ENCODE results near the gene CXXC5. TPM values are rescaled to one million over a fixed set of nuclear protein-coding genes. Genes with fewer than 3 reads are reported as not detected.

Gene CXXC5
- total and polyA plus RNA-seq, 8 donors = 18.3 to 101 (median 26.5) TPM

- peak overlapping the region; percentile 77 to 92 (median 86) for H3K27ac ChIP-seq
- WGBS, 5 donors = 61 to 66% (median 64%) methylated on average over 21 of the region's 21 CpGs
- intact Hi-C loops (cut with DNase I; ENCODE audit: low total_unique reads) = loop anchor here (10.0 kb wide), 1 partner anchor 68 kb away; no protein-coding TSS in a partner anchor
- no peak for TF ChIP-seq POLR2A (IDR thresholded peaks at IDR 0.05)
- no peak for TF ChIP-seq EP300 (IDR thresholded peaks at IDR 0.05)
- no peak for TF ChIP-seq POLR2AphosphoS5 (IDR thresholded peaks at IDR 0.05)
- no peak for TF ChIP-seq CTCF (IDR thresholded peaks at IDR 0.05)
- H3K27me3 ChIP-seq = peaks cover 0 to 19% (median 11%) of the 10 kb centered on the region in 3 donors
- H3K9me3 ChIP-seq = no peaks in the 10 kb centered on the region
- no peaks in the 10 kb centered on the region for H3K36me3 ChIP-seq
- H3K4me1 ChIP-seq = peaks cover 34 to 64% (median 51%) of the 10 kb centered on the region in 4 donors
- DNase-seq = peak in 1 of 2 donors; percentile 42
- peak overlapping the region; percentile 30 to 50 (median 41) for H3K4me3 ChIP-seq
Observed at GRCh38 chr5:139696167-139696893, 48.2 kb downstream of the CXXC5 start.

- peak overlapping the region; percentile 30 to 50 (median 41) for H3K4me3 ChIP-seq
- peak; percentile 63 to 95 for DNase-seq
Observed at GRCh38 chr5:139696894-139697658, 48.9 kb downstream of the CXXC5 start.

GRCh38 chr5:139698490-139699146 lies 50.5 kb downstream of the CXXC5 start:
- no peak overlapping the region for H3K4me3 ChIP-seq
- H3K27ac ChIP-seq = peak overlapping the region; percentile 20 to 92 (median 86)
- peak; percentile 87 to 96 for DNase-seq
- no peaks in the 10 kb centered on the region for H3K9me3 ChIP-seq
- TF ChIP-seq CTCF (IDR thresholded peaks at IDR 0.05) (no peak), EP300 (IDR thresholded peaks at IDR 0.05) (no peak), POLR2A (IDR thresholded peaks at IDR 0.05) (no peak), POLR2AphosphoS5 (IDR thresholded peaks at IDR 0.05) (peak in 1 of 3 donors; percentile 49)
- peaks cover 0 to 19% (median 11%) of the 10 kb centered on the region in 3 donors for H3K27me3 ChIP-seq
- intact Hi-C loops (cut with DNase I; ENCODE audit: low total_unique reads) = loop anchor here (10.0 kb wide), 1 partner anchor 66 kb away; no protein-coding TSS in a partner anchor
- peaks cover 36 to 52% (median 45%) of the 10 kb centered on the region in 4 donors for H3K4me1 ChIP-seq
- H3K36me3 ChIP-seq = no peaks in the 10 kb centered on the region
- WGBS, 5 donors = 12 to 27% (median 15%) methylated on average over 12 to 13 of the region's 13 CpGs

More at GRCh38 chr5:139696894-139697658, 48.9 kb downstream of the CXXC5 start:
- WGBS, 5 donors = 0 to 6% (median 2%) methylated on average over 19 to 55 of the region's 55 CpGs
- peaks cover 36 to 65% (median 51%) of the 10 kb centered on the region in 4 donors for H3K4me1 ChIP-seq
- peaks cover 0 to 19% (median 11%) of the 10 kb centered on the region in 3 donors for H3K27me3 ChIP-seq
- intact Hi-C loops (cut with DNase I; ENCODE audit: low total_unique reads) = loop anchor here (10.0 kb wide), 1 partner anchor 68 kb away; no protein-coding TSS in a partner anchor
- no peaks in the 10 kb centered on the region for H3K36me3 ChIP-seq
- peak overlapping the region; percentile 77 to 92 (median 86) for H3K27ac ChIP-seq
- no peaks in the 10 kb centered on the region for H3K9me3 ChIP-seq
- peak in 1 of 3 donors; percentile 45 for TF ChIP-seq POLR2AphosphoS5 (IDR thresholded peaks at IDR 0.05)
- no peak for TF ChIP-seq EP300 (IDR thresholded peaks at IDR 0.05)

- 36 to 70% (median 63%) methylated on average over 2 of the region's 2 CpGs for WGBS, 5 donors
- intact Hi-C loops (cut with DNase I; ENCODE audit: low total_unique reads) = loop anchor here (10.0 kb wide), 1 partner anchor 65 kb away; no protein-coding TSS in a partner anchor
- H3K9me3 ChIP-seq = no peaks in the 10 kb centered on the region
- H3K27ac ChIP-seq = peak overlapping the region; percentile 3 to 92 (median 86)
- peaks cover 36 to 50% (median 45%) of the 10 kb centered on the region in 4 donors for H3K4me1 ChIP-seq
- H3K27me3 ChIP-seq = peaks cover 0 to 19% (median 11%) of the 10 kb centered on the region in 3 donors
- peak in 1 of 2 donors; percentile 22 for DNase-seq
- H3K36me3 ChIP-seq = no peaks in the 10 kb centered on the region
- no peak for TF ChIP-seq POLR2A (IDR thresholded peaks at IDR 0.05)
- TF ChIP-seq EP300 (IDR thresholded peaks at IDR 0.05) = no peak
- TF ChIP-seq POLR2AphosphoS5 (IDR thresholded peaks at IDR 0.05) = no peak
- no peak for TF ChIP-seq CTCF (IDR thresholded peaks at IDR 0.05)
- no peak overlapping the region for H3K4me3 ChIP-seq
Observed at GRCh38 chr5:139699351-139699750, 51.2 kb downstream of the CXXC5 start.
